ENCODE results near the gene KPNA5. TPM values are rescaled to one million over a fixed set of nuclear protein-coding genes. Genes with fewer than 3 reads are reported as not detected.

Gene KPNA5
- total and polyA plus RNA-seq, 7 experiments from 2014 or later, result 11.0 to 78.2 (median 34.1) TPM

DNA sequence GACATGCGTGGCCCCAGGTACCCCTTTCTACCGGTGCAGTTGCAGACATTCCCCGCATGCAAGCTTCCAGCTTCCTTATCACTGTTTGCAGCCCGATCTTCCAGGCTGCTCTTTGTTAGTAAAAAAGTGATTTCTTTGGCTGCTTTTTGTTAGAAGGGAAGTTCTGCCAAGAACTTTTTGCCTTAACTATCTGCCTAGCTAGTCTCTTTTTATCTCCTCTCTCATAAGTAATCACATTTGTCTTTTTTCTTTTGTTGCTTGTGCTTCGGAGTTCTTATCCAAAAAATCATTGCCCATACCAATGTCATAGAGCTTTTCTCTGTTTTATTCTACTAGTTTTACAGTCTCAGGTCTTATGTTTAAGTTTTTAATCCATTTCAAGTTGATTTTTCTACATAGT, 64.2 kb downstream of the KPNA5 start:
- ChIA-PET CTCF (interaction anchor here (0.5 kb wide), 1 partner anchor 143 kb away, joined by 3 read pairs; no protein-coding TSS in a partner anchor), POLR2A (no interaction called here)
- Histone ChIP-seq H3K27ac (ENCODE audit: low read depth, low read length) (no peak overlapping the region), H3K4me3 (ENCODE audit: low read length) (no peak overlapping the region), H3K9me3 (ENCODE audit: control insufficient read depth in 2 of 3, low read length in 3 of 3) (peaks cover 0 to 14% (median 0%) of the 10 kb centered on the region in 3 experiments), H3K27me3 (ENCODE audit: control insufficient read depth in 2 of 2, insufficient read depth in 2 of 2, low read length in 2 of 2) (peaks cover 0 to 3% of the 10 kb centered on the region in 2 donors), H3K4me1 (ENCODE audit: control insufficient read depth in 2 of 2, insufficient read depth in 2 of 2, low read length in 2 of 2) (no peaks in the 10 kb centered on the region), H3K36me3 (ENCODE audit: control insufficient read depth in 2 of 3, insufficient read depth in 3 of 3, low read length in 3 of 3) (no peaks in the 10 kb centered on the region)
- intact Hi-C loops (cut with micrococcal nuclease), result no loop called here
- Mint-ChIP-seq H3K27ac (no peak overlapping the region), H3K27me3 (peaks cover 5 to 13% (median 9%) of the 10 kb centered on the region in 5 donors), H3K36me3 (peaks cover 0 to 6% (median 0%) of the 10 kb centered on the region in 5 donors), H3K9me3 (peaks cover 3 to 51% (median 20%) of the 10 kb centered on the region in 11 donors), H3K4me3 (no peak overlapping the region), H3K4me1 (no peaks in the 10 kb centered on the region)
- ATAC-seq (no peak), DNase-seq (no peak)

DNA sequence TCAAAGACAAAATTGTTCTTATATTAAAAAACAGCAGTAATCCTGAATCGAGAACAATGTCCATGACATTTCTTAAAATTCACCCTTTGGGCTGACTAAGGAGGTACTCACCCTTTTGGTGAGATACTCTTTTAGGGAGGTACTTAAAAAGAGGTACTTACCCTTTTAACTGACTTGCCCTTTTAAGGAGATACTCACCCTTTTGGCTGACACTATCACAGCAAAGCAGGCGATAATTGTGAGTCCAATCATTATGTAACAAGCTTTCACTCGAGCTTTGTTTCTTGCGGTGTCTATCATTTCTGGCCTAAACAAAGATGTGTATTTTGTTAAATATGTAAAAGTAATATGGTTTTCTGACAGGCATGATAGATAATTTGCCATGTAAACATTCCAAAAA, 80.8 kb downstream of the KPNA5 start:
- peaks cover 38 to 59% (median 52%) of the 10 kb centered on the region in 5 donors for H3K27me3 Mint-ChIP-seq

GRCh38 chr6:116762235-116762634, 81.2 kb downstream of the KPNA5 start:
- Histone ChIP-seq H3K4me1 (ENCODE audit: control insufficient read depth in 2 of 2, insufficient read depth in 2 of 2, low read length in 2 of 2) (no peaks in the 10 kb centered on the region), H3K4me3 (ENCODE audit: low read length) (no peak overlapping the region), H3K9me3 (ENCODE audit: control insufficient read depth in 2 of 3, low read length in 3 of 3) (no peaks in the 10 kb centered on the region), H3K27ac (ENCODE audit: low read depth, low read length) (no peak overlapping the region), H3K27me3 (ENCODE audit: control insufficient read depth in 2 of 2, insufficient read depth in 2 of 2, low read length in 2 of 2) (peaks cover 0 to 5% of the 10 kb centered on the region in 2 donors), H3K36me3 (ENCODE audit: control insufficient read depth in 2 of 3, insufficient read depth in 3 of 3, low read length in 3 of 3) (no peaks in the 10 kb centered on the region)
- DNase-seq (no peak), ATAC-seq (no peak)
- no peak overlapping the region for H3K4me3 Mint-ChIP-seq
- peaks cover 0 to 1% (median 0%) of the 10 kb centered on the region in 11 donors for H3K9me3 Mint-ChIP-seq
- peaks cover 0 to 5% (median 0%) of the 10 kb centered on the region in 5 donors for H3K36me3 Mint-ChIP-seq
- ChIA-PET POLR2A (no interaction called here), CTCF (no interaction called here)
- peaks cover 43 to 63% (median 57%) of the 10 kb centered on the region in 5 donors for H3K27me3 Mint-ChIP-seq
- no peak overlapping the region for H3K27ac Mint-ChIP-seq
- peaks cover 2 to 14% (median 13%) of the 10 kb centered on the region in 7 donors for H3K4me1 Mint-ChIP-seq
- intact Hi-C loops (cut with micrococcal nuclease), result no loop called here

More for the DNA sequence above, 80.8 kb downstream of the KPNA5 start:
- POLR2A ChIA-PET, result no interaction called here
- no peak overlapping the region for H3K27ac Mint-ChIP-seq
- no peaks in the 10 kb centered on the region for H3K36me3 ChIP-seq (ENCODE audit: control insufficient read depth in 2 of 3, insufficient read depth in 3 of 3, low read length in 3 of 3)
- H3K27me3 ChIP-seq (ENCODE audit: control insufficient read depth in 2 of 2, insufficient read depth in 2 of 2, low read length in 2 of 2), result peaks cover 0 to 5% of the 10 kb centered on the region in 2 donors
- no peak overlapping the region for H3K4me3 ChIP-seq (ENCODE audit: low read length)
- no peaks in the 10 kb centered on the region for H3K4me1 ChIP-seq (ENCODE audit: control insufficient read depth in 2 of 2, insufficient read depth in 2 of 2, low read length in 2 of 2)
- H3K9me3 ChIP-seq (ENCODE audit: control insufficient read depth in 2 of 3, low read length in 3 of 3), result no peaks in the 10 kb centered on the region
- H3K4me1 Mint-ChIP-seq, result peaks cover 2 to 14% (median 13%) of the 10 kb centered on the region in 7 donors
- no peak for ATAC-seq
- H3K4me3 Mint-ChIP-seq, result no peak overlapping the region
- CTCF ChIA-PET, result interaction anchor here (0.7 kb wide), 1 partner anchor 9 kb away, joined by 3 read pairs; no protein-coding TSS in a partner anchor
- DNase-seq, result no peak
- H3K9me3 Mint-ChIP-seq, result peaks cover 0 to 1% (median 0%) of the 10 kb centered on the region in 11 donors
- no peak overlapping the region for H3K27ac ChIP-seq (ENCODE audit: low read depth, low read length)
- peaks cover 0 to 5% (median 0%) of the 10 kb centered on the region in 5 donors for H3K36me3 Mint-ChIP-seq
- intact Hi-C loops (cut with micrococcal nuclease), result no loop called here

DNA sequence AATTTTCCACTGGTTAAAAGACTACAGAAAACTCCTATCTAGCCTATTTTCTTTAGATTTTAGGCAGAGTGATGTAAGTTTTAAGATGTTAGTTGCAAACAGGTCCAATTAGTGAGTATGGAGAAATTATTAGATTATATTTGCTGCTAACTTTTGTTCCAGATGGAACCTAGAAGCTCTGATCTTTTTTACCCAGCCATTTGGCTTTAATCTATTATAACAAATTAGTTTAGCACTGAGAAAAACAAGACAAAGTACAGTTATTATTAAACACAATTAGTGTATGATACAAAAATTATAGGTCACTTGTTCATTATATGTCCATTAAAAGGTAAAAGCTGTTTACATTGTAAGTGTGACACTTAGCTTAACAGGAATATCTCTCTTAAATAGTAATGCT, 82.0 kb downstream of the KPNA5 start:
- Mint-ChIP-seq H3K27me3 (peaks cover 45 to 63% (median 56%) of the 10 kb centered on the region in 5 donors), H3K4me3 (no peak overlapping the region), H3K9me3 (peaks cover 0 to 1% (median 0%) of the 10 kb centered on the region in 11 donors), H3K36me3 (peaks cover 0 to 5% (median 0%) of the 10 kb centered on the region in 5 donors), H3K27ac (no peak overlapping the region), H3K4me1 (peaks cover 2 to 14% (median 13%) of the 10 kb centered on the region in 7 donors)
- ATAC-seq, result no peak
- H3K27ac ChIP-seq (ENCODE audit: low read depth, low read length), result no peak overlapping the region
- H3K36me3 ChIP-seq (ENCODE audit: control insufficient read depth in 2 of 3, insufficient read depth in 3 of 3, low read length in 3 of 3), result no peaks in the 10 kb centered on the region
- no peaks in the 10 kb centered on the region for H3K4me1 ChIP-seq (ENCODE audit: control insufficient read depth in 2 of 2, insufficient read depth in 2 of 2, low read length in 2 of 2)
- POLR2A ChIA-PET, result no interaction called here
- intact Hi-C loops (cut with micrococcal nuclease), result no loop called here
- no peak overlapping the region for H3K4me3 ChIP-seq (ENCODE audit: low read length)
- H3K9me3 ChIP-seq (ENCODE audit: control insufficient read depth in 2 of 3, low read length in 3 of 3), result no peaks in the 10 kb centered on the region
- H3K27me3 ChIP-seq (ENCODE audit: control insufficient read depth in 2 of 2, insufficient read depth in 2 of 2, low read length in 2 of 2), result peaks cover 0 to 5% of the 10 kb centered on the region in 2 donors
- CTCF ChIA-PET, result no interaction called here
- no peak for DNase-seq

- no peak overlapping the region for H3K27ac ChIP-seq (ENCODE audit: low read depth, low read length)
- intact Hi-C loops (cut with micrococcal nuclease), result no loop called here
- Mint-ChIP-seq H3K36me3 (peaks cover 0 to 5% (median 0%) of the 10 kb centered on the region in 5 donors), H3K27me3 (peaks cover 51 to 71% (median 62%) of the 10 kb centered on the region in 5 donors), H3K4me1 (peaks cover 2 to 14% (median 13%) of the 10 kb centered on the region in 7 donors), H3K9me3 (peaks cover 0 to 1% (median 0%) of the 10 kb centered on the region in 11 donors), H3K4me3 (peak overlapping the region in 6 of 10 donors; percentile 7 to 74 (median 28)), H3K27ac (no peak overlapping the region)
- ChIA-PET POLR2A (no interaction called here), CTCF (no interaction called here)
- DNase-seq (no peak), ATAC-seq (no peak)
- H3K4me1 ChIP-seq (ENCODE audit: control insufficient read depth in 2 of 2, insufficient read depth in 2 of 2, low read length in 2 of 2), result no peaks in the 10 kb centered on the region
- no peaks in the 10 kb centered on the region for H3K9me3 ChIP-seq (ENCODE audit: control insufficient read depth in 2 of 3, low read length in 3 of 3)
- no peaks in the 10 kb centered on the region for H3K36me3 ChIP-seq (ENCODE audit: control insufficient read depth in 2 of 3, insufficient read depth in 3 of 3, low read length in 3 of 3)
- peaks cover 0 to 2% of the 10 kb centered on the region in 2 donors for H3K27me3 ChIP-seq (ENCODE audit: control insufficient read depth in 2 of 2, insufficient read depth in 2 of 2, low read length in 2 of 2)
- H3K4me3 ChIP-seq (ENCODE audit: low read length), result no peak overlapping the region
Observed at GRCh38 chr6:116763906-116764628, 83.1 kb downstream of the KPNA5 start.

- peaks cover 0 to 5% (median 0%) of the 10 kb centered on the region in 5 donors for H3K36me3 Mint-ChIP-seq
- Histone ChIP-seq H3K27ac (ENCODE audit: low read depth, low read length) (no peak overlapping the region), H3K27me3 (ENCODE audit: control insufficient read depth in 2 of 2, insufficient read depth in 2 of 2, low read length in 2 of 2) (peaks cover 0 to 2% of the 10 kb centered on the region in 2 donors), H3K36me3 (ENCODE audit: control insufficient read depth in 2 of 3, insufficient read depth in 3 of 3, low read length in 3 of 3) (no peaks in the 10 kb centered on the region), H3K9me3 (ENCODE audit: control insufficient read depth in 2 of 3, low read length in 3 of 3) (no peaks in the 10 kb centered on the region), H3K4me1 (ENCODE audit: control insufficient read depth in 2 of 2, insufficient read depth in 2 of 2, low read length in 2 of 2) (no peaks in the 10 kb centered on the region), H3K4me3 (ENCODE audit: low read length) (no peak overlapping the region)
- CTCF ChIA-PET, result no interaction called here
- DNase-seq (no peak), ATAC-seq (no peak)
- H3K9me3 Mint-ChIP-seq, result peaks cover 0 to 1% (median 0%) of the 10 kb centered on the region in 11 donors
- H3K4me3 Mint-ChIP-seq, result peak overlapping the region in 9 of 10 donors; percentile 12 to 74 (median 32)
- intact Hi-C loops (cut with micrococcal nuclease), result no loop called here
- H3K27me3 Mint-ChIP-seq, result peaks cover 51 to 73% (median 62%) of the 10 kb centered on the region in 5 donors
- POLR2A ChIA-PET, result no interaction called here
- peaks cover 2 to 14% (median 13%) of the 10 kb centered on the region in 7 donors for H3K4me1 Mint-ChIP-seq
- no peak overlapping the region for H3K27ac Mint-ChIP-seq
Observed at GRCh38 chr6:116764629-116764960, 83.6 kb downstream of the KPNA5 start.
